GM20431 (cell line): ENCODE data around the gene DOCK6.

ENCODE experiments used
- in situ Hi-C: fragments of 300-500 bp; cut with MseI, MboI; formaldehyde crosslinking; loops from one replicate; pipeline ENCODE4 v1.15.0; 2020; ENCODE audit warnings: low sequenced_read_pairs; ENCODE audit not compliant: unreplicated experiment

DOCK6 gene

DNA sequence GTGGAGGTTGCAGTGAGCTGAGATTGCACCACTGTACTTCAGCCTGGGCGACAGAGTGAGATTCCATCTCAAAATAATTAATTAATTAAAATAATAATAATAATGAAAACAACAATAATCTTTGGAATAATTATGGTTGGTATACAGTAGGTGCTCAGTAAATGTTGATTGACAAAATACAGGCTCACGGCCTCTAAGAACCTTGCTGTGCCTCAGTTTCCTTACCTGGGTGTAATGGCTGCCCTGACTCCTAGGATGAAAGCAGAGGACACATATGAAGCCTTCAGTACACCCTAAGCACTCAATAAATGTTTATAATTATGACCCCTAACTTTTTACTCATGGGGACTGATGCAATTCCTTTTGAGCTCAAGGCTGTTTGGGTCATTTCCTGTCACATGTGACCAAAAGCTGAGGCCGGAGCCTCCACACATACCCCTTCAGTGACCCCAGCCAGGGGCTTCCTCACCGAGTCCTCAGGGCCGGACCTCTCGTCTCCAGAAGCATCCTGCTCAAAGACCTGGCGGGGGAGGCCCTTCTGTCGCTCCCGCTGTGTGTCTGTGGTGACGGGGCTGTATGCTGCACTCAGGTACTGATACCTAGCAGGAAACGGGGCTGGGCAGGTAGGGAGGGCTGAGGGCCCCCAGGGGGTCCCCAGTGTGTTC lies 10.5 kb downstream of the DOCK6 start:
- in situ Hi-C loops, result no loop called here

- in situ Hi-C loops, result no loop called here
These were observed 11.1 kb downstream of the DOCK6 start for GRCh38 chr19:11251217-11251616.

GRCh38 chr19:11248852-11249251 lies 13.5 kb downstream of the DOCK6 start:
- in situ Hi-C loops, result no loop called here

DNA sequence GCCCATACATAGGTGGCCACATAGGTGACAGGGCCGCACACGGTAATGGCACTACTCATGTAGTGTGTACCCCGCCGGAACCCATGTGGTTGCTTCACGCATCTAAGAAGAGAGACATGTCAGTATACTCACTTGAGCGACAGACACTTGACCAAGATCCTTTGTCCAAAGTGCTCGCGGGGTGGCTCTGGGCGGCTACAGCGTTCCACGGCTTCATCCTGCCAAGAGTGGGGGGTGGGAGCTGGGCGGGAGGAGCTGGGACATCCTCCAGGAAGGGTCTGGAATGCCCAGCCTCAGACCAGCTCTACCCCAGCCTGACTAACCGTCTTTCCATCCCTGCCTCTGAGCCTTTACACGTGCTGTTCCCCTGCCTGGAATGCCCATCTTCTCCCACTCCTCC lies 14.4 kb downstream of the DOCK6 start:
- in situ Hi-C loops, result no loop called here

GRCh38 chr19:11247391-11247790 lies 14.9 kb downstream of the DOCK6 start:
- in situ Hi-C loops, result no loop called here

DNA sequence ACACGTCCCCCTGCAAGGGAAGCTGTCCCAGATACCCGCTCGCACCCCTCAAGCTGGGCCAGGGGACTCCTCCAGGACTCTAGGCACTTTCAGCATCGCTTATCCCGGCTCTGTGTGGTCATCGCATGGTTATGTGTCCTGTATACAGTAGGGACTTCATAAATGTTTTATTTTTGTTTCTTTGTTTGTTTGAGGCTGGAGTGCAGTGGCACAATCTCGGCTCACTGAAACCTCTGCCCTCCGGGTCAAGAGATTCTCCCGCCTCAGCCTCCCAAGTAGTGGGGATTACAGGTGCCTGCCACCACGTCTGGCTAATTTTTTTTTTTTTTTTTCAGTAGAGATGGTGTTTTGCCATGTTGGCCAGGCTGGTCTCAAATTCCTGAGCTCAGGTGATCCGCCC lies 15.4 kb downstream of the DOCK6 start:
- in situ Hi-C loops, result no loop called here

DNA sequence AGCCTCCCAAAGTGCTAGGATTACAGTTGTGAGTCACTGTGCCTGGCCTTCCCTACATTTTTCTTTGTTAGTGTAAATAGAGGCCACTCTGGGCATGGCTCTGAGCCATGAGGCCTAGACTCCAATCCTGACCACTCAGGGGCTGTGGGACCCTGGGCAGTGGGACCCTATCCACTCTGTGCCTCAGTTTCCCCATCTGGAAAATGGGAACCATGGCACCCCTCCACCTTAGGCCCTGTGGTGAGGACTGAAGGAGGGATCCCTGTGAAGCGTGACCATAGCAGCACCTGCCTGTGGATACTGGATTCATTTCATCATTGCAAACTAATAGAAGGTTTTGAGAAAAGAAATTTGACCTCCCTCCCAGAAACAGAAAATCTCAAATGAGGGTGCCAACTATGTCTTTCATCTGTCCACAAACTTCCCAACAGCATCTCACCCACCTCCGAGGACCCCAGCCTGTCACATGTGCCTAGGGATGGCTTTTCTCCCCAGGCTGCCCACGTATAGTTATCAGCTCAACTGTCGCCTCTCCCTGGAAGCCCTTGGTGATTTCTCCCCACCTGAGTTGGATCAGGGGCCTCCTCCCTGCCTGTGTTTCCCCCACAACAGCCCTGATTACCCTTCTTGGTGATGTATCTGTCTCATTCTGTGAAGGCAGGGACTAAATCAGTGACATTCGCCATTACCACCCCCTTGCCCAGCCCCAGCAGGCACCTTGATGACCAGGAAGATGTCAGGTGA lies 17.3 kb downstream of the DOCK6 start:
- in situ Hi-C loops, result no loop called here

GRCh38 chr19:11243798-11244169 lies 18.5 kb downstream of the DOCK6 start:
- in situ Hi-C loops, result no loop called here

- in situ Hi-C loops, result no loop called here
These were observed 19.2 kb downstream of the DOCK6 start for GRCh38 chr19:11242864-11243797.

DNA sequence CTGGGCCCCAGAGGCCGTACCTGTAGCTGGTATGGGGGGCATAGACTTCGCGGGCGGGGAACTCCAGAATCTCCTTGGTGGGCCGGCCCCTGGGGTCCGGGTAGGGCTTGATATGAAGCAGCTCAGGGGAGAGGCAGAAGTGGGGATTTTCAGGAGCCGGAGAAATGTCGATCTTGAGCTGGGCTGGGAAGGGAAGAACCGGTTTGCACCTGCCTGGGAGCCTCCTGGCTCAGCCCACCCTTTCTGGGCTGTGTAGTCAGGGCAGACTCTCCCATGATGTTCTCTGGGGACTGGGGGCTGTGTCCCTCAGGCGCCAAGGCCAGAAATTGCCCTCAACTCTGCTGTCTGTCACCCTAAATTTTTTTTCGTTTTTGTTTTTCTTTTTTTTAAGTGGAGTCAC lies 20.3 kb downstream of the DOCK6 start:
- in situ Hi-C loops, result no loop called here

DNA sequence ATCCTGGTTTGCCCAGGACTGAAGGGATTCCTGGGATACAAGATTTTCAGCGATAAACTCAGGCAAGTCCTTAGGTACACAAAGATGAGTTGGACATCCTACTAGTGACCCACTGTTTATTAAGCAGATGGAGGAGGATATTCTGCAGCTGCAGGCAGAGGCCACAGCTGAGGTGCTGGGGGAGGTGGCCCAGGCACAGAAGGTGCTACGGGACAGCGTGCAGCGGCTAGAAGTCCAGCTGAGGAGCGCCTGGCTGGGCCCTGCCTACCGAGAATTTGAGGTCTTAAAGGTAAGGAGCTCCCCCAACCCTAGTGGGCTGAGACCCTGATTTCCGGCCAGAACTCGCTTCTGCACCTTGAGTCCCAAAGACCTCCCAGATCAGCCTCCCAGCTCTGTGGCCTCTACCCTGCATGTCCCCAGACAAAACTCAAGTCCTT lies 22.3 kb downstream of the DOCK6 start:
- in situ Hi-C loops, result no loop called here

GRCh38 chr19:11239377-11240000 lies 22.8 kb downstream of the DOCK6 start, which contains the start of gene ANGPTL8:
Gene ANGPTL8, plus strand, starts transcription at chr19:11239619. Its CDS starts 19 bp downstream, at chr19:11239638.
- in situ Hi-C loops, result no loop called here

DNA sequence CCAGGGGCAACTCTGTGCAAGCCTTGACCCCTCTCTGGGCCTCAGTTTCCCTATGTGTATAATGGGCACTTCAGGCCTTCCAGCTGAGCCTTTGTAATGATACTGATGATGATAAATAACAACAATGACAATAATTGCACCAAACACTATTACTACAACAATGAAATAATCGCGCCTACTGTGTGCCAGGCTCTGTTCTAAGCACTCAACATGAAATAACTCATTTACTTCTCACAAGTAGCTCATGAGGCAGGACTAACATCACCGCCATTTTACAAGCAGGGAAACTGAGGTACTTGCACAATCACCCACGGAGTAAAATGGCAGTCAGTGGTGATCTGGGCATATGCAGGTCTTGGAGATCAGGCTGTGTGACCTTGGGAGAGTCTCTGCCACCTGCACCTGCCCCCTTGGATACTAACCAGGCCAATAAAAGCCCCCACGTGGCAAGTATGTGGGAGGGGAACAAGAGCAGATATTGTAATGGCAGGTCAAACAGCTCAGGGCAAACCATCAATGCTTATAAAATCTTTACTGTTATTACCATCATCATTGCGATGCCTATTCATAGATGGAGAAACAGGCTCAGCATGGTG lies 23.4 kb downstream of the DOCK6 start:
- in situ Hi-C loops, result no loop called here

DNA sequence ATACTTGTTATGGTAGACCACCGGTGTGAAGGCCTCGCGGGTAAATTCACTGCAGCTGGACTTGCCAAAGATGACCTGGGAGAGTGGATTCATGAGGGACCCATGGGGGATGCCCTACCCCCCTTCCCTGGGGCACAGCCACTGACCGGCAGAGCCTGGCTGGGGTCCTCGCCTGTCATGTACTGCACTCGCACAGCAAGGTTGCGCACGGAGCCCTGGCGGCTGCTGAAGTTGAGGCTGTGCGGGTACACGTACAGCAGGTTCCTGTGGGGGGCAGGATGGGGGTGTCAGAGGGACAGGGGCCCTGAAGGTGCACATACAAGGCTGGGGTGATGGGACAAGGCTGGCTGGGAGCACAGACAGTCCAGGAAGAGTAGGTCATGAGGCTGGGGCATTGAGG lies 24.3 kb downstream of the DOCK6 start:
- in situ Hi-C loops, result no loop called here

GRCh38 chr19:11237321-11237720 lies 25.0 kb downstream of the DOCK6 start:
- in situ Hi-C loops, result no loop called here

- in situ Hi-C loops, result no loop called here
These were observed 25.7 kb downstream of the DOCK6 start for GRCh38 chr19:11236324-11237301.

DNA sequence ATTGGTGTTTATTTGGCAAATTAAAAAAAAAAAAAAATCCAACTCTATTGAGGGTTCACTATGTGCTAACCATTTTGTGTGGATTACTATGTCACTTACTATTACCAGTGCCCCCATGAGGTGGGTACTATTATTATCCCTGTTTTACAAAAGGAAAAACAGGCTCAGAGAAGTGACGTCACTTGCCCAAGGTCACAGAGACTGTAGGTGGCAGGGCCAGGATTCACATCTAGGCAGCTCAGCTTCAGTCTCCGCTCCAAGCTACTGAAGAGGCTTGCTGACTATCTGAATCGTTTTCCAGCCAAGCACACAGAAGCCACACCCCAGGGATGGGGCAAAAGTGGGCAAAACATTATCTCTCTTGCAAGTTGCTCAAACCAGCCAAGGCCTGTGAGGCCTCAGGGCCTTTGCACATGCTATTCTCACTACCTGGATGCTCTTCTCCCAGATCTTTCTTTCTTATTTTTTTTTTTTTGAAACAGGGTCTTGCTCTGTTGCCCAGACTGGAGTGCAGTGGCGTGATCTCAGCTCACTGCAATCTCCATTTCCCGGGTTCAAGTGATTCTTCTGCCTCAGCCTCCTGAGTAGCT lies 27.7 kb downstream of the DOCK6 start:
- in situ Hi-C loops, result no loop called here

GRCh38 chr19:11233073-11233472 lies 29.3 kb downstream of the DOCK6 start:
- in situ Hi-C loops, result no loop called here
